Motor neuron (in vitro differentiated cells): ENCODE data around the gene COL9A2. TPM values are rescaled to one million over a fixed set of nuclear protein-coding genes. Genes with fewer than 3 reads are reported as not detected.

Experiments
- ATAC-seq, 8 experiments: fragments of 200-7000 bp; cut with Tn5 transposase; replicated peaks in 6 of 8; 2 replicates each; pipeline ENCODE4 v1.8.0; 2021; ENCODE audit warnings: mild to moderate bottlenecking in 8 of 8, moderate library complexity in 8 of 8
- H3K27ac ChIP-seq, 2 donors: fragments of 250-450 bp; sonication (Bioruptor Pico); 2 replicates each; pipeline ENCODE4 v1.9.0; 2021; ENCODE audit warnings: antibody characterized with exemption in 2 of 2, mild to moderate bottlenecking in 2 of 2, moderate library complexity in 1 of 2
- H3K4me1 ChIP-seq, 2 donors: fragments of 250-450 bp; sonication (Bioruptor Pico); replicated peaks in 1 of 2; 2 replicates each; pipeline ENCODE4 v1.6.1; 2021; ENCODE audit warnings: antibody characterized with exemption in 2 of 2, mild to moderate bottlenecking in 2 of 2, moderate library complexity in 1 of 2
- H3K4me3 ChIP-seq, 5 donors: fragments of 250-450 bp; sonication (Bioruptor Pico); 2 replicates each; pipeline ENCODE4 v1.9.0; 2021; ENCODE audit warnings: antibody characterized with exemption in 5 of 5, mild to moderate bottlenecking in 5 of 5, moderate library complexity in 4 of 5
- WGBS, 10 experiments: fragments of 450-650 bp; shearing (Covaris generic); methylation state at CpG; one replicate each; pipeline ENCODE4 v1.0.0; 2022; 5-methylcytosine and 5-hydroxymethylcytosine counted together
- in situ Hi-C, 9 experiments: fragments of 400-800 bp; cut with MboI; loops; one replicate each; pipeline ENCODE4 v1.15.0; 2021; ENCODE audit warnings: low sequenced_read_pairs in 9 of 9, low pct_unique_long_range_greater_than_20kb in 2 of 9; ENCODE audit not compliant: unreplicated experiment in 9 of 9
- total RNA-seq, 8 experiments: library from RNA; unstranded; fragments of 300-600 nt; gene quantifications; 2 replicates each; pipeline versions ENCODE4 v1.2.3 to v1.2.4, GENCODE V29; 2022

The COL9A2 gene
- total RNA-seq, 8 experiments from 2014 or later: 0.87 to 7.1 (median 1.6) TPM

GRCh38 chr1:40308036-40308727, 8.9 kb downstream of the COL9A2 start:
- Histone ChIP-seq H3K4me1 (no peaks in the 10 kb centered on the region), H3K27ac (no peak overlapping the region), H3K4me3 (no peak overlapping the region)
- in situ Hi-C loops: loop anchor here in 1 of 9 experiments (25.0 kb wide), 1 partner anchor 171 kb away; no protein-coding TSS in a partner anchor
- no peak for ATAC-seq
- 67 to 90% (median 77%) methylated on average over 1 to 6 of the region's 6 CpGs; no CpG with 5 or more reads in 6 of the 10 experiments for WGBS, 10 experiments

GRCh38 chr1:40307186-40307585, 9.9 kb downstream of the COL9A2 start:
- no peak for ATAC-seq
- in situ Hi-C loops: loop anchor here in 1 of 9 experiments (25.0 kb wide), 1 partner anchor 170 kb away; no protein-coding TSS in a partner anchor
- H3K4me3 ChIP-seq: no peak overlapping the region
- no peaks in the 10 kb centered on the region for H3K4me1 ChIP-seq
- H3K27ac ChIP-seq: no peak overlapping the region
- WGBS, 10 experiments: 50 to 100% (median 92%) methylated on average over 1 to 6 of the region's 6 CpGs; no CpG with 5 or more reads in 3 of the 10 experiments

GRCh38 chr1:40306296-40306695, 10.8 kb downstream of the COL9A2 start:
- in situ Hi-C loops: loop anchor here in 1 of 9 experiments (25.0 kb wide), 1 partner anchor 169 kb away; no protein-coding TSS in a partner anchor
- no peak for ATAC-seq
- Histone ChIP-seq H3K27ac (no peak overlapping the region), H3K4me1 (no peaks in the 10 kb centered on the region), H3K4me3 (no peak overlapping the region)
- whole genome bisulfite sequencing, 10 experiments: 38 to 100% (median 77%) methylated on average over 1 to 4 of the region's 4 CpGs; no CpG with 5 or more reads in 5 of the 10 experiments

GRCh38 chr1:40305871-40306270, 11.2 kb downstream of the COL9A2 start:
- Histone ChIP-seq H3K4me1 (no peaks in the 10 kb centered on the region), H3K4me3 (no peak overlapping the region), H3K27ac (no peak overlapping the region)
- 50 to 71% (median 67%) methylated on average over 1 of the region's 2 CpGs; no CpG with 5 or more reads in 5 of the 10 experiments for WGBS, 10 experiments
- in situ Hi-C loops: loop anchor here in 1 of 9 experiments (25.0 kb wide), 1 partner anchor 169 kb away; no protein-coding TSS in a partner anchor
- ATAC-seq: no peak

DNA sequence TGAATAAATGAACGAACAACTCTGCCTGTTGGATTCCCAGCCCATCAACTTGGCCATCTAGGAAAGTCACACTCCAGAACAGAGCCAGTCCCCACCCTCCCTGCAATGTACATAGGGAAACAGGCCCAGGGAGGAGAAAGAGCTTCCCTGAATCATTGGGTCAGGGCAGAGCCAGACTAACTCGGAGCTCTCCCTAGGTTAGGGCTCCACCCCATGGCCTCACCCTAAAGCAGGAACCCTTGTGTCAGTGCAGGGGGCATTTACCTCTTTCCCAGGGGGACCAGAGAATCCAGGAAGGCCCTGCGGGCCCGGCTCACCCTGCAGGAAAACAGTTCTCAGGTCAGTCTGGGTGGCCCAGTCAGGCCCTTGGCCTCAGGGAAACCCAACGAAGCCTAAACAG, 11.6 kb downstream of the COL9A2 start:
- ATAC-seq: peak in 3 of 8 experiments; percentile 83 to 99 (median 99)
- WGBS, 10 experiments: 0 to 80% (median 59%) methylated on average over 1 to 4 of the region's 5 CpGs; no CpG with 5 or more reads in 4 of the 10 experiments
- no peak overlapping the region for H3K27ac ChIP-seq
- in situ Hi-C loops: loop anchor here in 1 of 9 experiments (25.0 kb wide), 1 partner anchor 168 kb away; no protein-coding TSS in a partner anchor
- no peaks in the 10 kb centered on the region for H3K4me1 ChIP-seq
- no peak overlapping the region for H3K4me3 ChIP-seq

GRCh38 chr1:40303790-40304189, 13.3 kb downstream of the COL9A2 start:
- WGBS, 10 experiments: 70% methylated on average over 2 of the region's 33 CpGs; no CpG with 5 or more reads in 9 of the 10 experiments
- ATAC-seq: no peak
- no peak overlapping the region for H3K4me3 ChIP-seq
- in situ Hi-C loops: loop anchor here in 1 of 9 experiments (25.0 kb wide), 1 partner anchor 166 kb away; no protein-coding TSS in a partner anchor
- H3K27ac ChIP-seq: no peak overlapping the region
- H3K4me1 ChIP-seq: no peaks in the 10 kb centered on the region

DNA sequence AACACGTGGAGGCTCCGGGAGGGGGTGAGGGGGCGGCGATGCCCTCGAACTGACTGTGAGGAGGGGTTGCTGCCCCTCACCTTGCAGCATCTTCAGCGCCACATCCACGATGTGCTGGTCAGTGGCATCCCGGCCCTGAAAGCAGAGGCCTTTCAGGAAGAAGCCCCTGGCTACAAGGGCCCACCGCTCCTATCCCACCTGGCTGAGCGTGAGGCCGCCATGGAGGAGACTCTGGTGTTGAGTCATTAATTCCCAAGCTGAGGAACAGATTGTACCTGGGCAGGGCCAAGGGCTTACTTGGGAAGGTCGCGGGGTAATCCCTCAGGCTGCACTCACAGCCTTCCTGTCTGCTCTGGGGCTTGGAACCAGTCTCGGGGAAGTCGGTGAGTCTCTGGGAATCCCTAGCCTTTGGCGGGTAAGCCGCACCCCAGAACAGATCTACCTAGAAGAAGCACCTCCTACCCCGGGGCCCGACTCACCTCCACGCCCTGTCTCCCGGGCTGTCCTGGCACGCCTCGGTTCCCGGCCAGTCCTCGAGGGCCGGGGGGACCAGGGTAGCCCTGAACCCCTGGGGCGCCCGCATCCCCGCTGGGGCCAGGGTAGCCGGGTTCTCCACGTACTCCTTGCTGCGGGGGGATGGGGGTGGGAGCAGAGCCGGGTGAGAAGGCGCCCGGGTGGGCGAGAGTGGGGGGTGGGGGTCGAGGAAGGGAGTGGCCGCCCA, 13.9 kb downstream of the COL9A2 start:
- H3K27ac ChIP-seq: no peak overlapping the region
- no peak for ATAC-seq
- H3K4me1 ChIP-seq: no peaks in the 10 kb centered on the region
- in situ Hi-C loops: loop anchor here in 1 of 9 experiments (25.0 kb wide), 1 partner anchor 166 kb away; no protein-coding TSS in a partner anchor
- no peak overlapping the region for H3K4me3 ChIP-seq
- WGBS, 10 experiments: 78 to 91% (median 89%) methylated on average over 4 to 11 of the region's 38 CpGs; no CpG with 5 or more reads in 6 of the 10 experiments

DNA sequence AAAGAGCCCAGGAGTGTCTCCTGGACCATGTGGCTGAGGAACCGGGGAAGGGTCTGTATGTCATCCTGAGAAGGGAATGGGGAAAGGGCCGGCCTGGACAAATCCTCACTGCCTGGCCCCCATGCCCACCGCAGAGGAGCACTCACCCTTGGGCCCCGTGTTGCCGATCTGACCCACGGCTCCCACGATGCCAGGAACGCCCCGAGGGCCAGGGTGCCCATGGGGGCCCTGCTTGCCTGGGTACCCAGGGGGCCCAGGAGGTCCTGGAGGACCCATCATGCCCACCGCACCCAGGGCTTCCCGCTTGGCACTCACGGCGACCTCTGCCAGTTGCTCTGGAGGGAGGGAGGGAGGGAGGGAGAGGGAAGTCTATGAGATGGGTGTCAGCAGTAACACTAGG, 14.6 kb downstream of the COL9A2 start:
- H3K27ac ChIP-seq: no peak overlapping the region
- H3K4me1 ChIP-seq: no peaks in the 10 kb centered on the region
- in situ Hi-C loops: loop anchor here in 1 of 9 experiments (25.0 kb wide), 1 partner anchor 165 kb away; no protein-coding TSS in a partner anchor
- ATAC-seq: no peak
- H3K4me3 ChIP-seq: no peak overlapping the region
- WGBS, 10 experiments: 50 to 80% (median 80%) methylated on average over 1 to 2 of the region's 13 CpGs; no CpG with 5 or more reads in 7 of the 10 experiments

DNA sequence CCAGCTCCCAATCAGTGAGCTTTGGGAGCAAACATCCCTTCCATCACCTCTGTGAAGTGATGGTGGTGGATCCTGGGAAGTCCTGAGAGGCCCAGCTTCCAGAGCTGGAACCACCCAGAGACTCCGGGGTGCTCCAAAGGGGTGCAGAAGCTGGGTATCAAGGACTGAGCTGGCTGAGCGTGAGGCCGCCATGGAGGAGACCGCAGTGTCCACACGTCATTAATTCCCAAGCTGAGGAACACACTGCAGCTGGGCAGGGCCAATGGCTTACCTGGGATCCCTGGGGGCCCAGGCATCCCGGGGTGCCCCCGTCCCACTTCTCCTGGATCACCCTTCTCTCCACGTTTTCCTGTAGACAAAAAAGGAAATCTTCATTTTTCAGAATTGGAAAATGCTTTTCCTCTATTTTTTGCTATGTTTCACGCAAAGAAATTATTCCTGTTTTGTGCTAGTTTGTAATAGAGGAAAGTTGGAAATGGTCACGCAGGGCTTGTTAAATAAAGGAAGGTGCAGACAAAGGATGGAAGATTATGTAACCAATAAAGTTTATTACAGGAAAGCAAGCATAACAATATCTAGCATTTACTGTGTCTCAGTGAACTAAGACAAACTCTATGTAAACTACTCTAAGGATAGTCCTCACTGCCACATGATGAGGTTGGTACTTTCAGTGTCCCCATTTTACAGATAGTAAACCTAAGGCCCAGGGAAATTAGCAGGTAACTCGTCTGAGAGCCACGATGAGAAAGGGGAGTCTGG, 15.4 kb downstream of the COL9A2 start:
- Histone ChIP-seq H3K27ac (no peak overlapping the region), H3K4me3 (no peak overlapping the region), H3K4me1 (no peaks in the 10 kb centered on the region)
- WGBS, 10 experiments: 45 to 98% (median 78%) methylated on average over 1 to 12 of the region's 12 CpGs; no CpG with 5 or more reads in 1 of the 10 experiments
- no peak for ATAC-seq
- in situ Hi-C loops: loop anchor here in 1 of 9 experiments (25.0 kb wide), 1 partner anchor 164 kb away; no protein-coding TSS in a partner anchor

- Histone ChIP-seq H3K4me3 (no peak overlapping the region), H3K4me1 (no peaks in the 10 kb centered on the region), H3K27ac (no peak overlapping the region)
- 60 to 82% (median 75%) methylated on average over 2 to 5 of the region's 10 CpGs; no CpG with 5 or more reads in 5 of the 10 experiments for WGBS, 10 experiments
- ATAC-seq: no peak
- in situ Hi-C loops: loop anchor here in 1 of 9 experiments (25.0 kb wide), 1 partner anchor 164 kb away; no protein-coding TSS in a partner anchor
These were observed 16.0 kb downstream of the COL9A2 start for GRCh38 chr1:40301066-40301465.

- H3K4me1 ChIP-seq: no peaks in the 10 kb centered on the region
- peak in 1 of 8 experiments; percentile 38 for ATAC-seq
- no peak overlapping the region for H3K4me3 ChIP-seq
- 37 to 98% (median 87%) methylated on average over 2 to 7 of the region's 9 CpGs; no CpG with 5 or more reads in 5 of the 10 experiments for WGBS, 10 experiments
- H3K27ac ChIP-seq: no peak overlapping the region
- in situ Hi-C loops: loop anchor here in 1 of 9 experiments (25.0 kb wide), 1 partner anchor 163 kb away; no protein-coding TSS in a partner anchor
These were observed 16.4 kb downstream of the COL9A2 start for GRCh38 chr1:40300651-40301050.

GRCh38 chr1:40300249-40300567, 16.9 kb downstream of the COL9A2 start:
- no peaks in the 10 kb centered on the region for H3K4me1 ChIP-seq
- H3K4me3 ChIP-seq: no peak overlapping the region
- H3K27ac ChIP-seq: no peak overlapping the region
- WGBS, 10 experiments: 80 to 83% (median 82%) methylated on average over 1 of the region's 1 CpG; no CpG with 5 or more reads in 7 of the 10 experiments
- in situ Hi-C loops: loop anchor here in 1 of 9 experiments (25.0 kb wide), 1 partner anchor 163 kb away; no protein-coding TSS in a partner anchor
- ATAC-seq: no peak
